Measurements from ENCODE around the gene TAS2R8.

DNA sequence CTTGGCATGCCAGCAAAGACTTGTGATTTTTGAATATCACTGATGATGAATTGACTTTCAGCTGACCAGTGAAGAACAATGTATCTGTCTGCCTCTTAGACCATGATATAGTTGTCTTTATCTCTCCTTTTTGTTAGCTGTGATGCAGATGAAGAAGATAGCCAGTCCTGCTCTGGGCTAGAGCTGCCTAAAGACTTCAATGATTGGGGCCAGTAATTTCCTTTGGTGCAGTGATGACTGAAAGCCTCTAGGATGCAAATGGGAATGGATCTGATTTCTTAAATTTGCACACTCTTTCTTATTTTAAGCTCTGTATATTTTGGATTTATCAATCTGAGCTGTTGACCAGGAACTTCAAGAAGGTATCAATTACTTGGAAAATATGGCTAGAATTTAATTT is 3.0 kb upstream of the TAS2R8 start, which contains the start of gene TAS2R9:
- TF ChIP-seq, protein P1, sequence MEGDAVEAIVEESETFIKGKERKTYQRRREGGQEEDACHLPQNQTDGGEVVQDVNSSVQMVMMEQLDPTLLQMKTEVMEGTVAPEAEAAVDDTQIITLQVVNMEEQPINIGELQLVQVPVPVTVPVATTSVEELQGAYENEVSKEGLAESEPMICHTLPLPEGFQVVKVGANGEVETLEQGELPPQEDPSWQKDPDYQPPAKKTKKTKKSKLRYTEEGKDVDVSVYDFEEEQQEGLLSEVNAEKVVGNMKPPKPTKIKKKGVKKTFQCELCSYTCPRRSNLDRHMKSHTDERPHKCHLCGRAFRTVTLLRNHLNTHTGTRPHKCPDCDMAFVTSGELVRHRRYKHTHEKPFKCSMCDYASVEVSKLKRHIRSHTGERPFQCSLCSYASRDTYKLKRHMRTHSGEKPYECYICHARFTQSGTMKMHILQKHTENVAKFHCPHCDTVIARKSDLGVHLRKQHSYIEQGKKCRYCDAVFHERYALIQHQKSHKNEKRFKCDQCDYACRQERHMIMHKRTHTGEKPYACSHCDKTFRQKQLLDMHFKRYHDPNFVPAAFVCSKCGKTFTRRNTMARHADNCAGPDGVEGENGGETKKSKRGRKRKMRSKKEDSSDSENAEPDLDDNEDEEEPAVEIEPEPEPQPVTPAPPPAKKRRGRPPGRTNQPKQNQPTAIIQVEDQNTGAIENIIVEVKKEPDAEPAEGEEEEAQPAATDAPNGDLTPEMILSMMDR (IDR thresholded peaks at IDR 0.05): no peak
- TF ChIP-seq POLR2A (IDR thresholded peaks at IDR 0.05): no peak

Measured in uterus (tissue), 2 donors.